Caki2 (cell line): ENCODE results near the gene GNL1. TPM values are rescaled to one million over a fixed set of nuclear protein-coding genes. Genes with fewer than 3 reads are reported as not detected.
"Not testable (repeated sequence)": the region's sequence is repeated elsewhere in the genome, so short reads cannot be mapped to it uniquely, and the experiment has no call there.

ENCODE experiments used
- DNase-seq: peaks from one replicate; pipeline ENCODE4 v3.0.0-alpha.2; 2015; ENCODE audit warnings: low read depth
- in situ Hi-C: cut with HindIII; loops from 2 replicates; pipeline ENCODE4 v1.10.0; 2016; ENCODE audit warnings: low sequenced_read_pairs, low pct_unique_long_range_greater_than_20kb, mixed read lengths
- total RNA-seq: library from RNA; depleted of rRNA; stranded (reverse); fragments of >200 nt; shearing (Covaris generic); gene quantifications from 2 replicates; pipeline ENCODE4 v1.2.3, GENCODE V29; 2014; ENCODE audit warnings: low replicate concordance

GNL1 gene
- total RNA-seq, 1 experiment from 2014 or later: 23.5 TPM

DNA sequence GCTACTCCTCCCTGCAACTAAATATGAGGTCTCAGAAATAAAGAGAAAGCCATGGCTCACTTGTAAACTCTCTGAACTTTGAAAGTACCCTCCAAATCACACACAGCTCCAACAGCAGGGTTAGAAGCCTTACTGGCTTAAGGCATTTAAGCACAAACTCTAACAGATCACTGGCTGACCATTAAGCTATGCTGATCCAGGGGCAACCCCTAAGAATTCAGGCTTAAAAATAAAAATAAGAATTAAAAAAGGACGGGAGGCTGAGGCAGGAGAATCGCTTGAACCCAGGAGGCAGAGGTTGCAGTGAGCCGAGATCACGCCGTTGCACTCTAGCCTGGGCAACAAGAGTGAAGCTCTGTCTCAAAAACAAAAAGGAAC, 45.1 kb downstream of the GNL1 start:
- DNase-seq: no peak
- in situ Hi-C loops: no loop called here

DNA sequence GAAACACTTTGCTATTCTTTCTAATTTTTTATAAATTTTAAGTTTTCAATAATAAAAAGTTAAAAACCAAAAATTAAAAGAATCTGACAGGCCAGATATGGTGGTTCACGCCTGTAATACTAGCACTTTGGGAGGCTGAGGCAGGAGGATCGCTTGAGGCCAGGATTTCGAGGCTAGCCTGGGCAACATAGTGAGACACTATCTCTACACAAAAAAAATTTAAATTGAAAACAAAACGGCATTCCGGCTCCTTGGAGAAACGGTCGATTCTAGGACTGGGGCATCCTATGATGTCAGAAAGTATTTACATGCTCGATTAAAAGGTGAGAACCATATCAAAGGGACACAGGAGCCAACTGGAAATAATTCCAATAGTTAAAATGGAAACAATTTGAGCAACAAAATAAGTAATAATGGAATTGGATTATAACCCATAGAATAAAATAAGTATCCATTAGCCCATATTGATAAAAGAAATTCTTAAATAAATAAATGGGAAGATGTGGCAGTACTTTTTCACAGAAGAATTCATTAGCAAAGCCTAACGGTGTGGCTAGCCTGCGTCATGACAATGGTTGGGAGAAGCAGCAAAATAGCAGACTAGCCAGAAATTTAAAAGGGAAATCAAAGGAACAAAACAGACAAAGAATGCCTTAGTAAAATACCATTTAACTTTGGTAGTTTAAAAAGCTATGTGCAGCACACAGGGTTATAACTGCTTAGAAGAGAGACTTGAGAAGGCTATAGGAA, 45.7 kb downstream of the GNL1 start:
- in situ Hi-C loops: no loop called here
- DNase-seq: no peak

DNA sequence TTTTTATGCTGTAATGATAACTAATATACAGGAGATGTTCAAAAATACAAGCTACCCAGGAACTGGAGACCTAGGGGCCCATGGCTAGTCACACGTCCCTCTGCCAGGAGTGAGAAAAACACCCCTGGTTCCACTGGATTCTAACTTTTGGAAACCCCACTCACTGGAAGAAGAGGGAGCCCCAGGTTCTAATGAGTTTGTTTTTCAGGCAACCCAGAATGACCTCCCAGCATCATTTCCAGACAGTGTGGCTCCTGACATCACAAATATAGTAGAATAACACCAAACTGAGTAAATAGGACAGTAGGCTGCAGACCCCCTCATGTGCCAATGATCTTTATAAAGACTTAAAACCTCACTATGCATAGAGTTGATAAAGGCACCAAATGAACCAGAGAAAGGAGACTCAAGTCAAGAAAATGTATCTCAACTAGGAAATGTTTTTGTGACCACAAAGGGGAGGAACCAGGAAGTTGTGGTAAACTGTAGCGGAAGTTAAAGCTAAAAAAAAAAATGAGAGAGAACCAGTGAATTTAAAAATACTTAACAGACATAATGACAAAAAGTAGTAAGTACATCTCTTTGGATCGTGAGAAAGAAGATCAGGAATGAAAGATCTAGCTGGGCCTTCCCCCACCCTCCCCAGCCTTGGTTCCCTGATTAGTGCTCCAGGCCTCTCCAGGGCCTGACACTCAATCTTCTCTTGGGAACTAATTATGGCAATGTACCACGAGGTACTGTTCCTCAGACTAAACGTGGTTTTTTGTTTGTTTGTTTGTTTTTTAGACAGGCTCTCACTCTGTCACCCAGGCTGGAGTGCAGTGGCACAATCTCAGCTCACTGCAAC, 47.2 kb downstream of the GNL1 start:
- no peak for DNase-seq
- in situ Hi-C loops: no loop called here

DNA sequence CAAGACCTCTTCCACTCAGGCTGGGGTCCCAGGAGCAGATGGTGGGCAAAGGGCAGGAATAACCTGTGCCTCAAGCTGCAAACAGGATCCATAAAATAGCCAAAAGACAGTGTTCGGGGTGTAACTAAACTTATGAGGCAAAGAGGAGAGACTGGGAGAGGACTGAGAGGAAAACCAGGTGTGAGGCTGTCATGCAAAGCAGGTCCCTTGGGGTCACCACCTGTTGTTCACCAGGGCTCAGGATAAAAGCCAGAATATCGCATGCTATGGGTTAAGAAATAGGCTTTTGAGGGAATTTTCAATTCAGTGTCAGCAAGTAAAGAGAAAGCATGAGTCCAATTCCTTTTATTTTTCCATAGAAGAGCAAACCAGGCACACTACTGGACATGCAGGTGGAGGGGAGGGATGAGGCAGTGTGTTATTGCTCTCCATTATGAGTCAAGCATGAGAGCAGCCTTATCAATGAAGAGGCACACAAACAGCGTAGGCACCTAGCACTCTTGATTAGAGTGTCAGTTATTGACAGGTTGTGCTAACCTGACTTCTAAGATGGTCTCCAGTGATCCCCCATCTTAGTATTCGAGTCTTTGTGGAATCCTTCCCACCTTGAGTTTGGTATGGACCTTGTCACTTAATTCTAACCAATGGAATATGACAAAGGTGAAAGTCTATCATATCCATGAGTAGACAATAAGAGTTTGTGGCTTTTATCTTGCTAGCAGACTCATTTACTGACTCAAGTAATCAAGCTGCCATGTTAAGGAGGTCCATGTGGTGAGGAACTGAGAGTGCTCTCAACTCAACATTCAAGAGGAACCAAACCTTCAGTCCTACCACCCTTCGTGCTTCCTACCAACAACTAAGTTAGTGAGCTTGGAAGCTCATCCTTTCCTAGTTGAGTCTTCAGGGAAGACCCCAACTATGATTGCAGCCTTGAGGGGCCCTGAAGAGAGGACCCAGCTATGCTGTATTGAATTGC, 48.2 kb downstream of the GNL1 start:
- no peak for DNase-seq
- in situ Hi-C loops: no loop called here

DNA sequence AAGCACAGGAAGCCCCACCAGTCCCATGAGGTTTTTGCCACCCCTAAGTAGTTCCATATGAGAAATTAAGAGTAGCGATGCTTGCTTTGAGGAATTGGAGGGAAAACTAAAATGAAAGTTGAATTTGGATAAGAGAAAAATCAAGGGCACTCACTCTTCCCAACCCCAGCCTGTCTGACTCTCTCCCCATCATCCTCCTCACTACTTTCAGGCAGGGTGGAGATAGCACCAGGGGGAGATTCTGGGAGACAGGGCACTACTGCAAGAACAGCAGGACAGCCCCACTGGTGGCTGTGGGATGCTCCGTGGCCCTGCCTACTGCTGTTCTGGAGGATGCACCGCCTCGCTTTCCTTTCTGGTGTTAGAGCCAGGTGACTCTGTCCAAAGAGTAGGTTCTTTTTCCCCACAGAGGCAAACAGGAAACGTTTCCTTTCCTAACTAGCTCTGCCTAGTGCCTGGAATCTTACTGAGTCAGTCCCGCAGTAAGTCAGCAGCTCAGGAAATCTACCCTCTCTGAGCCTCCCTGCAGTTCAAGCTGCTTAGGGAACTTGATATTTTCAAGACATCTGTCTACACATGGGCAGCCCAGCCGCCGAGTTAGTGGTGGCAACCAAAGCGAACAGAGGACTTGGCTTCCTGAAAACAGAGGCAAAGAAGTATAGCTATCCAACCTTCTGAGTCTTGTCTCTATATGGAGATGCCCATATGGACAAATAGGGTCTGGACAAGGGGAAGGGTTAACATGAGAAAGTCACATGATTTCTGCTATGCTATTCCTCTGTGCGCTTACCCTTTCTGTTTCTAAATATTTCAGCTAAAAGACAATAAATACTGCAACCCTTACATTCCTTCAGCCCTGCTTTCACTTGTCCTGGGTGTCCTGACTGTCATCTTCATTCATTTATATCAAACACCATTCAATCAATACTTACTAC, 55.6 kb downstream of the GNL1 start:
- no peak for DNase-seq
- in situ Hi-C loops: loop anchor here (5.0 kb wide), 1 partner anchor 42 kb away; no protein-coding TSS in a partner anchor

DNA sequence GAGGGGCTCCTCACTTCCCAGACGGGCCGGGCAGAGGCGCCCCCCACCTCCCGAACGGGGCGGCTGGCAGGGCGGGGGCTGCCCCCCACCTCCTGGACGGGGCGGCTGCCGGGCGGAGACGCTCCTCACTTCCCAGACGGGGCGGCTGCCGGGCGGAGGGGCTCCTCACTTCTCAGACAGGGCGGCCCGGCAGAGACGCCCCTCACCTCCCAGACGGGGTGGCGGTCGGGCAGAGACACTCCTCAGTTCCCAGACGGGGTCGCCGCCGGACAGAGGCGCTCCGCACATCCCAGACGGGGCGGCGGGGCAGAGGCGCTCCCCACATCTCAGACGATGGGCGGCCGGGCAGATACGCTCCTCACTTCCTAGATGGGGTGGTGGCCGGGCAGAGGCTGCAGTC, 57.6 kb downstream of the GNL1 start:
- DNase-seq, in situ Hi-C loops: not testable (repeated sequence)

DNA sequence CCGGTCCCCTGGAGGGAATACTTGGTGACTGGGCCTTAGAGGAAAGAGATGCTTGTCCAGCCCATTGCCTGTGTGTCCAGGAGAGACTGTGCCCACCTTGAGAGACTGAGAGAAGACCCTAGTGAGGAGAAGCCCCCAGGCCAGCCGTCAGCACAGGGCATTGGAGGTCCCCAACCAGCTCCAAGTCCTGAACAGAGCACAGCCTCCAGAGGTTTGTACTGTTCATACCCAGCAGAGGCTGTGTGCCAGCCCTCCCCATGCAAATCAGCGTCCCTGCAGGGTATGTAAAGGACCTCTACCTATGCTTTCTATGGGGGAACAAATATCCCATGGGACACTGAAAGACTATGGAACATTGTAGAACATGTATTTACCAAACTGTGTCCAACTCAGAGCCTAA, 58.6 kb downstream of the GNL1 start:
- DNase-seq: no peak
- in situ Hi-C loops: no loop called here

DNA sequence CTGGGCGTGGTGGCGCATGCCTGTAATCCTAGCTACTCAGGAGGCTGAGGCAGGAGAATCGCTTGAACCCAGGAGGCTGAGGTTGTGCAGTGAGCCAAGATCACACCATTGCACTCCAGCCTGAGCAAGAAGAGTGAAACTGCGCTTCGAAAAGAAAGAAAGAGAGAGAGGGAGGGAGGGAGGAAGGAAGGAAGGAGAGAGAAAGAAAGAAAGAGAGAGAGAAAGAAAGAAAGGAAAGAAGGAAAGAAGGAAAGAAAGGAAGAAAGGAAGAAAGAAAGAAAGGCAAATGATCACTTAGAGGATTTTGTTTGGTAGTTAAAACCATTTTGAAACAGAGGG, 59.1 kb downstream of the GNL1 start:
- in situ Hi-C loops, DNase-seq: not testable (repeated sequence)

DNA sequence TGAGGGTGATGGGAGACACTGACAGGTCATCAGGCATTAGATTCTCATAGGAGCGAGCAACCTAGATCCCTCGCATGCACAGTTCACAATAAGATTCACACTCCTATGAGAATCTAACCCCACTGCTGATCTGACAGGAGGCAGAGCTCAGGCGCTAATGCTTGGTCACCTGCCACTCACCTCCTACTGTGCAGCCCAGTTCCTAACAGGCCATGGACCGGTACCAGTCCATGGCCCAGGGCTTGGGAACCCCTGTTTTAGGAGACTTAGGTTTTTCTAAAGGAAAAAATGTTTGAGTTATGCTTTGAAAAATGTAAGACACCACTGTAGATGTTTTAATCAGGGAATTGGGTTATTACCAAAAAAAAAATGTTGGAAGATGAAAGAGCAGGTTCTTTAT, 60.3 kb downstream of the GNL1 start:
- in situ Hi-C loops: no loop called here
- no peak for DNase-seq

DNA sequence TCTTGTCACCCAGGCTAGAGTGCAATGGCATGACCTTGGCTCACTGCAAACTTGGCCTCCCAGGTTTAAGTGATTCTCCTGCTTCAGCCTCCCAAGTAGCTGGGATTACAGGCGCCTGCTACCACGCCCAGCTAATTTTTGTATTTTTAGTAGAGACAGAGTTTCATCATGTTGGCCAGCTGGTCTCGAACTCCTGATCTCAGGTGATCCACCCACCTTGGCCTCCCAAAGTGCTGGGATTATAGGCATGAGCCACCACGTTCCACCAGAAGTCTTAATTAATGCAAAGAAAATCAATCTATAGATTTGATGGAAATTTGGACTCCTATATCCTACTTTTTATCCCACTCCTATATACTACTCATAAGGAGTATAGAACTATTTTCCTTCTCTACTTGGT, 61.2 kb downstream of the GNL1 start:
- DNase-seq, in situ Hi-C loops: not testable (repeated sequence)

DNA sequence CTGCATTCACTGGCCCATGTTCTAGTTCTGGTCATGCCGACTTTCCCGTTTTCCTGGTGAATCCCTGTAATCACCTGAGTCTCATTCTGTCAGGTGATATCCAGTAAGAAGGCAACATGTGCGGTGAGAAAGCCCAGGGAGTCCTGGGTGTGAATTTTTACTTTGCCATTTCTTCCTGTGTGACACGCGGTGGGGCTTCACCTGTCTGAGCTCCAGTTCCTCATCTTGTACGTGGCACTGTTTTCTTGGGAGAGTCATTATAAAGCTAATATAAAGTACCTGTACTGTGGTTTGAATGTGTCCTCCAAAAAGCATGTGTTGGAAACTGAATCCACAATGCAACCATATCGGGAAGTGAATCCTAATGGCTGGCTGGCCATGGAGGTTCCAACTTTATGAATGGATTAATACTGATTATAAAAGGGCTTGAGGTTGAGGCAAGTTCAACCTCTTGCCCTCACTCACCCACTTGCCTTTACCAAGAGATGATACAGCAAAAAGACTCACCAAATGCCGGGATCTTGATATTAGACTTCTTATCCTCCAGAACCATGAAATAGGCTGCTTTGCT, 61.9 kb downstream of the GNL1 start:
- no peak for DNase-seq
- in situ Hi-C loops: no loop called here

DNA sequence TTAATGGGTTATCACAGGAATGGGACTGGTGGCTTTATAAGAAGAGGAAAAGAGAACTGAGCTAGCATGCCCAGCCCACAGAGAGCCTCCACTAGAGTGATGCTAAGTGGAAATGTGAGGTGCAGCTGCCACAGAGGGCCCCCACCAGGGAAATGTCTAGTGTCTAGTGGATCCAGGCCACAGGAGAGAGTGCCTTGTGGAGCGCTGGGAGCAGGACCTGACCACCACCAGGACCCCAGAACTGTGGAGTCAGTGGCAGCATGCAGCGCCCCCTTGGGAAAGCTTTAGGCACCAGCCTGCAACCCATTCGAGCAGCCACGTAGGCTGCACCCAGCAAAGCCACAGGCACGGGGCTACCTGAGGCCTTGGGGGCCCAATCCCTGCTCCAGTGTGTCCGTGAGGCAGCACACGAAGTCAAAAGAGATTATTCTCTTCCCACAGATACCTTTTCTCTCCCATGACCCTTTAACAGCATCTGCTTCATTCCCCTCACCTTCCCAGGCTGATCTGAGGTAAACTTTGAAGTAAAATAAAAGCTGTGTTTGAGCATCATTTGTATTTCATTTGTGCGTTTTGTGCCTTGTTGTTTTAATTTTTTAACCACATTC, 62.5 kb downstream of the GNL1 start:
- DNase-seq: no peak
- in situ Hi-C loops: no loop called here

DNA sequence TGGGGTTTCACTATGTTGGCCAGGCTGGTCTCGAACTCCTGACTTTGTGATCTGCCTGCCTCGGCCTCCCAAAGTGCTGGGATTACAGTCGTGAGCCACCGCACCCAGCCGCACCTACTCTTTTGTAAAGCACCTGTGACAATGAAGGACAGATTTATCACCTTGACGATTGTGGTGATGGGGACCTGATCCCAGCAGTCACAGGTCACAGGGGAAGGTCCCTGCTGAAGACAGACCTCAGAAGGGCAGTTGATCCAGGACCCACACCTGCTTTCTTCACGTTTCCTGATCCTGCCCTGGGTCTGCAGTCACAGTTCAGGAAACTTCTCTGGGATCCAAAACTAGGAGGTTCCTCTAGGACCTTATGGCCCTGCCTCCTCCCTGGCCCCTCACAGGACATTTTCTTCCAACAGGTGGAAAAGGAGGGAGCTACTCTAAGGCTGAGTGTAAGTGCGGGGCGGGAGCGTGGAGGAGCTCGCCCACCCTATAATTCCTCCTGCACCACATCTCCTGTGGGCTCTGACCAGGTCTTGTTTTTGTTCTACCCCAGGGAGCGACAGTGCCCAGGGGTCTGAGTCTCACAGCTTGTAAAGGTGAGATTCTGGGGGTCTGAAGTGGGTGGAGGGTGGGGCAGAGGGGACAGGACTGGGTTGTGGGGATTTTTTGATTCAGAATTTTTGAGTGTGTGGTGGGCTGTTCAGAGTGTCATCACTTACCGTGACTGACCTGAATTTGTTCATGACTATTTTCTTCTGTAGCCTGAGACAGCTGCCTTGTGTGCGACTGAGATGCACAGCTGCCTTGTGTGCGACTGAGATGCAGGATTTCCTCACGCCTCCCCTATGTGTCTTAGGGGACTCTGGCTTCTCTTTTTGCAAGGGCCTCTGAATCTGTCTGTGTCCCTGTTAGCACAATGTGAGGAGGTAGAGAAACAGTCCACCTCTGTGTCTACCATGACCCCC, 64.0 kb downstream of the GNL1 start:
- in situ Hi-C loops: no loop called here
- DNase-seq: no peak
